Heart right ventricle (tissue), 16 donors: ENCODE results near the gene CYP27A1. TPM values are rescaled to one million over a fixed set of nuclear protein-coding genes. Genes with fewer than 3 reads are reported as not detected.
"Not testable (repeated sequence)": the region's sequence is repeated elsewhere in the genome, so short reads cannot be mapped to it uniquely, and the experiment has no call there.

ENCODE experiments used
- ATAC-seq, 8 donors: fragments of 200-7000 bp; cut with Tn5 transposase; one replicate each; pipeline ENCODE4 v1.9.1; 2020; ENCODE audit warnings: mild to moderate bottlenecking in 8 of 8, moderate library complexity in 8 of 8, moderate number of reproducible peaks in 1 of 8
- DNase-seq, 2 donors: peaks; one replicate each; pipeline ENCODE4 v3.0.0-alpha.2; 2020
- H3K27ac ChIP-seq, 10 donors: fragments of 200-600 bp; sonication (generic) in 2 of 10; one replicate each; pipeline versions ENCODE4 v1.5.0 to v1.8.0; 2020 to 2022; ENCODE audit warnings: mild to moderate bottlenecking in 3 of 10
- H3K27me3 ChIP-seq, 7 donors: fragments of 200-600 bp; one replicate each; pipeline ENCODE4 v1.8.0; 2021 to 2022; ENCODE audit warnings: mild to moderate bottlenecking in 2 of 7
- H3K36me3 ChIP-seq, 9 donors: fragments of 200-600 bp; sonication (generic) in 1 of 9; one replicate each; pipeline versions ENCODE4 v1.5.0 to v1.8.0; 2020 to 2022; ENCODE audit warnings: mild to moderate bottlenecking in 2 of 9
- H3K4me1 ChIP-seq, 9 donors: fragments of 200-600 bp; sonication (generic) in 1 of 9; one replicate each; pipeline versions ENCODE4 v1.5.0 to v1.8.0; 2020 to 2022; ENCODE audit warnings: mild to moderate bottlenecking in 4 of 9
- H3K4me3 ChIP-seq, 10 donors: fragments of 200-600 bp; sonication (generic) in 2 of 10; one replicate each; pipeline versions ENCODE4 v1.5.0 to v1.8.0; 2020 to 2022; ENCODE audit warnings: mild to moderate bottlenecking in 7 of 10, moderate library complexity in 2 of 10
- H3K9me3 ChIP-seq, 11 donors: fragments of 200-600 bp in 10 of 11; sonication (generic) in 2 of 11; one replicate each; pipeline versions ENCODE4 v1.5.0 to v1.8.0; 2013 to 2022; ENCODE audit warnings: mild to moderate bottlenecking in 2 of 11, control low read depth in 1 of 11, moderate library complexity in 1 of 11
- CTCF ChIP-seq, 9 donors: fragments of 200-600 bp; sonication (generic) in 2 of 9; IDR thresholded peaks; one replicate each; pipeline versions ENCODE4 v1.5.0 to v1.8.0; 2021 to 2022; ENCODE audit warnings: antibody characterized with exemption in 9 of 9, mild to moderate bottlenecking in 5 of 9, moderate library complexity in 1 of 9
- WGBS, 2 donors: extraction: QIAGEN DNeasy Blood & Tissue Kit; methylation state at CpG; one replicate each; pipeline ENCODE4 v1.1.7; 2013; ENCODE audit warnings: inconsistent platforms in 1 of 2; 5-methylcytosine and 5-hydroxymethylcytosine counted together
- intact Hi-C, 10 donors: fragments of 100-400 bp; cut with DNase I; formaldehyde crosslinking; loops; one replicate each; pipeline versions ENCODE4 v1.11.1 to v1.14.2; 2022
- polyA plus RNA-seq, 2 donors: library from polyadenylated mRNA; stranded (reverse); fragments of 200-250 nt; gene quantifications; one replicate each; pipeline ENCODE4 v1.2.3, GENCODE V29; 2013
- total RNA-seq, 10 donors: library from RNA; stranded (reverse); fragmentation: NEBNext Ultra II Directional in 3 of 10; extraction: Animal tissue kit (Norgen Biotek cat#: 25700) in 3 of 10; gene quantifications; one replicate each; pipeline versions ENCODE4 v1.2.1 to v1.2.4, GENCODE V29; 2021 to 2023
- donor health status: Arrhythmogenic right ventricular cardiomyopathy.
- donor health status: ischemic (EF 13 %, LVEDD 7.1; RV severe dilation, severe dysfunction).
- donor health status: healthy with polysubstance abuse.
- donor health status: DM: no; HTN: yes; CAD: no.
- donor health status: DM: no; HTN: no; CAD: no.
- donor health status: ischemic (EF 25% LVEDD 6.9; RV normal size, moderate dysfunction).
- donor health status: ischemic (EF 25% LVEDD 5.7; RV mildly dilated, moderate dysfunction).
- donor health status: healthy.
- donor health status: DM: yes; HTN: yes; CAD: no.
- donor health status: Ischemic cardiomyopathy.
- donor health status: ischemic (EF 35%, LVEDD 5.7; RV mildly dilated, moderate dysfunction).
- donor health status: nonischemic (EF 11% LVEDD 7.7; RV severe dilation, severe dysfunction).
- donor health status: DM: yes; HTN: yes; CAD: no.
- donor health status: PGD.
- donor health status: ischemic (EF 29% LVEDD 5.4; RV normal size, mild dysfunction).
- donor health status: nonischemic (EF 23%, LVEDD 6.1; RV moderate dilation, normal function).

CYP27A1 gene
- total and polyA plus RNA-seq, 12 donors = 3.7 to 12.8 (median 7.6) TPM

DNA sequence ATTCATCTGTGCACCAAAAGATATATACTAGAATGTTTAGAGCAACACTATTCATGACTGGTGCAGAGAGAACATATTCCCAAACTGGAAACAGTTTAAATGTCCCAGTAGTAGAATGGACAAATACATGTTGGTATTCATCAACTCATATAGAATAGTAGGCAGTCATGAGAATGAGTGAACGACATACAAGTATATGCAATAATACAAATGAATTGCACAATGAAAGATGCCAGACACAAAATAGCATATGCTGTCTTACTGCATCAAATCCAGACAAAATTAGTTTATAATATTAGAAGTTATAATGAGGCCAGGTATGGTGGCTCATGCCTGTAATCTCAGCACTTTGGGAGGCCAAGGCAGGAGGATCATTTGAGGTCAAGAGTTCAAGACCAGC, 57.9 kb downstream of the CYP27A1 start:
- no peak overlapping the region for H3K4me3 ChIP-seq
- peaks cover 0 to 34% (median 5%) of the 10 kb centered on the region in 11 donors for H3K9me3 ChIP-seq
- no peaks in the 10 kb centered on the region for H3K36me3 ChIP-seq
- H3K27me3 ChIP-seq = peaks cover 0 to 26% (median 9%) of the 10 kb centered on the region in 7 donors
- intact Hi-C loops = loop anchor here in 2 of 10 donors (10.0 kb wide), 2 partner anchors 115 to 125 kb away; partner anchors contain the start of gene TTLL4 (in 1 of the 2)
- TF ChIP-seq CTCF (IDR thresholded peaks at IDR 0.05) = no peak
- no peak overlapping the region for H3K27ac ChIP-seq
- no peak for ATAC-seq
- no peak for DNase-seq
- 83 to 86% methylated on average over 1 of the region's 1 CpG for WGBS, 2 donors
- H3K4me1 ChIP-seq = peaks cover 0 to 14% (median 0%) of the 10 kb centered on the region in 9 donors

DNA sequence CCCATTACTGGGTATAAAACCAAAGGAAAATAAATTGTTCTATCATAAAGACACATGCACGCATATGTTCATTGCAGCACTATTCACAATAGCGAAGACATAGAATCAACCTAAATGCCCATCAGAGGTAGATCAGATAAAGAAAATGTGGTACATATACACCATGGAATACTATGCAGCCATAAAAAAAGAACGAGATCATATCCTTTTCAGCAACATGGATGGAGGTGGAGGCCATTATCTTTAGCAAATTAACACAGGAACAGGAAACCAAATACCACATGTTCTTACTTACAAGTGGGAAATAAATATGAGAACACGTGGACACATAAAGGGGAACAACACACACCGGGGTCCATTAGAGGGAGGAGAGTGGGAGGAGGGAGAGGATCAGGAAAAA, 62.4 kb downstream of the CYP27A1 start:
- intact Hi-C loops = loop anchor here in 1 of 10 donors (10.0 kb wide), 1 partner anchor 120 kb away; no protein-coding TSS in a partner anchor
- H3K27ac ChIP-seq, DNase-seq, H3K9me3 ChIP-seq, H3K36me3 ChIP-seq, H3K4me3 ChIP-seq, H3K4me1 ChIP-seq, ATAC-seq: not testable (repeated sequence)
- peaks cover 0 to 32% (median 15%) of the 10 kb centered on the region in 7 donors for H3K27me3 ChIP-seq
- 80 to 91% methylated on average over 5 of the region's 5 CpGs for WGBS, 2 donors

DNA sequence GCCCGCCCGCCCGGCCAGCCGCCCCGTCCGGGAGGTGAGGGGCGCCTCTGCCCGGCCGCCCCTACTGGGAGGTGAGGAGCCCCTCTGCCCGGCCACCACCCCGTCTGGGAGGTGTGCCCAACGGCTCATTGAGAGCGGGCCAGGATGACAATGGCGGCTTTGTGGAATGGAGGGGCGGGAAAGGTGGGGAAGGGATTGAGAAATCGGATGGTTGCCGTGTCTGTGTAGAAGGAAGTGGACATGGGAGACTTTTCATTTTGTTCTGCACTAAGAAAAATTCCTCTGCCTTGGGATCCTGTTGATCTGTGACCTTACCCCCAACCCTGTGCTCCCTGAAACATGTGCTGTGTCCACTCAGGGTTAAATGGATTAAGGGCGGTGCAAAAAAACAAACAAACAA, 65.0 kb downstream of the CYP27A1 start:
- DNase-seq, H3K27ac ChIP-seq, H3K4me3 ChIP-seq, H3K4me1 ChIP-seq, H3K9me3 ChIP-seq, ATAC-seq, H3K36me3 ChIP-seq: not testable (repeated sequence)
- intact Hi-C loops = loop anchor here in 9 of 10 donors (1.0 to 10.0 kb wide), 7 partner anchors 115 to 137 kb away; partner anchors contain the start of gene TTLL4 (in 7 of the 9)
- H3K27me3 ChIP-seq = peaks cover 0 to 44% (median 41%) of the 10 kb centered on the region in 7 donors
- WGBS, 2 donors = 75 to 88% methylated on average over 12 to 18 of the region's 18 CpGs

DNA sequence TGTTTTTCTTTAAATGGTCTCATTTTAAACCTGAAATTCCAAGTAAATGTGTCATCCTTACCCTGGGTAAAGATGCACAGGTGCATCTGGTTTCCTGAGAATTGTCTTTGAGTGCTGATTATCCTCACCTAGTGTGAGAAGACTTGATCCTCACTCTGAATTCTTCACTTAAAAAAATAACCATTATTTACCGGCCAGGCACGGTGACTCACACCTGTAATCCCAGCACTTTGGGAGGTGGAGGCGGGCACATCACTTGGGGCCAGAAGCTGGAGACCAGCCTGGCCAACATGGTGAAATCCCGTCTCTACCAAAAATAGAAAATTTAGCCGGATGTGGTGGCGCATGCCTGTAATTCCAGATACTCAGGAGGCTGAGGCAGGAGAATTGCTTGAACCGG, 67.8 kb downstream of the CYP27A1 start:
- TF ChIP-seq CTCF (IDR thresholded peaks at IDR 0.05) = no peak
- intact Hi-C loops = loop anchor here in 7 of 10 donors (5.0 to 10.0 kb wide), 6 partner anchors 117 to 392 kb away; partner anchors contain the start of gene TTLL4 (in 4 of the 7)
- WGBS, 2 donors = 62 to 67% methylated on average over 7 of the region's 7 CpGs
- no peaks in the 10 kb centered on the region for H3K9me3 ChIP-seq
- H3K36me3 ChIP-seq = no peaks in the 10 kb centered on the region
- DNase-seq (no peak), ATAC-seq (no peak)
- peaks cover 0 to 70% (median 66%) of the 10 kb centered on the region in 7 donors for H3K27me3 ChIP-seq
- no peak overlapping the region for H3K4me3 ChIP-seq
- H3K27ac ChIP-seq = no peak overlapping the region
- no peaks in the 10 kb centered on the region for H3K4me1 ChIP-seq

DNA sequence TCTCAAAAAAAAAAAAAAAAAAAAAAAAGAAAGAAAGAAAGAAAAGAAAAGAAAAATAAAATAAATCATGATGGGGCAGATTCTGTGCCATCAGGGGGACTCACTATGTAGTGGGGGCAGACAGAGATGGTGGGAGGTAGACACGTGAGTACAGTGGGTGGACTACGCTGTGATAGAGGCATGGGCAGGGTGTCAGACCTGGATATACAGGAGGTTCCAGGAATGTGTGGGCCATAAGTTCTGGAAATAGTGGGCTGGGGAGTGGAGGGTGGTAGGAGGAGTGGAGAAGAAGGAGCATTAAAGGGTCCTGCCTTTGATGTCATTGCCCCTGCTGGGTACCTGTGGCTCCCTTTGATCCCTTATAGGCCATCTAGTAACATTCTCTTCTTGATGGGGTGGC, 68.8 kb downstream of the CYP27A1 start:
- intact Hi-C loops = loop anchor here in 3 of 10 donors (5.0 to 10.0 kb wide), 2 partner anchors 304 to 393 kb away; no protein-coding TSS in a partner anchor
- peaks cover 0 to 81% (median 77%) of the 10 kb centered on the region in 7 donors for H3K27me3 ChIP-seq
- no peaks in the 10 kb centered on the region for H3K4me1 ChIP-seq

More for the DNA sequence above, 68.8 kb downstream of the CYP27A1 start:
- no peaks in the 10 kb centered on the region for H3K36me3 ChIP-seq
- no peak for TF ChIP-seq CTCF (IDR thresholded peaks at IDR 0.05)
- no peak overlapping the region for H3K27ac ChIP-seq
- 78 to 80% methylated on average over 2 of the region's 2 CpGs for WGBS, 2 donors
- H3K9me3 ChIP-seq = no peaks in the 10 kb centered on the region
- no peak for DNase-seq
- H3K4me3 ChIP-seq = no peak overlapping the region
- ATAC-seq = no peak
